OCI-LY1 (cell line): ENCODE results near the gene MTUS2.

ENCODE experiments used
- EZH2 ChIP-seq: fragments of 200-600 bp; sonication (generic), shearing (Covaris generic); IDR thresholded peaks from 2 replicates; pipeline ENCODE4 v1.8.0; 2017; ENCODE audit warnings: borderline replicate concordance, mixed run types, mild to moderate bottlenecking, antibody characterized with exemption, low read length, moderate library complexity, mixed read lengths
- TF ChIP-seq, protein P1 (sequence below): fragments of 200-600 bp; sonication (generic), shearing (Covaris generic); IDR thresholded peaks from 2 replicates; pipeline ENCODE4 v1.5.1; 2017; ENCODE audit warnings: mild to moderate bottlenecking, antibody characterized with exemption, low read length, moderate library complexity, mixed read lengths

DNA sequence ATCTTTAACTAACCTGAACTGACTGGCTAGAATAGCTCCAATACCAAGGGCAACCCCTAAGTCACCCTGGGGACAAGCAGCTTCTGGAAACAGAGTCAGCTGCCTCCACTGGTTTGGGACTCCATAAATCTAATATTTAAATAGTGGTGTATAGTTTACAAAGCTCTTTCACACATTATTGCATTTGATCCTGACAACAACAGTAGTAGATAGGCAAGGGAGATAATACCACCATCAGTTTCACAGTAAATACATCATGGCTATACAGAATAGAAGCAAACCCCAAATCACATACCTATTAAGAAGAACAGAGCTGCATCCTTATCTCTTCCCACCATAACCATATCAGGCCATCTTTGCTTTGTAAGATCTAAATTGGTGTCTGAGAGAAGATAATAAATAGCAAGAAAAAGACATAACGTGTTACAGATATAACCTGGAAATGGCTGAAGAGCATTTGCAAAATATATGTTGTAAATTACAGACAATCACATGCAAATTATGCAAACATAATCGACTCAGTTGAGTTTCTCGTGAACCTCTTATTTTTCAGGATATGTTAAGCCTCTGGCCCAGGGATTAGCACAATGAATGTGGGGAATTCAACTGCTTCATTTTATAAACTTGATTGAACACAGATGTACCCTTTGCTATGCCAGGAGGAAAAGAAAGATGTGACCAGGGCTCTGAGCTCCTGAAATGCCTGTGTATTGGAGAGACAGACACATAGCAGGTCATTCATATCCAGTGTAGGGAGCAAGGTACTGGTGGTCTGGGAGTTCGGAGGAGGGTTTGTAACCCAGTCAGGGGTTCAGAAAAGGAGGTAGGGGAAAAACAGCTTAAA is 632.9 kb downstream of the MTUS2 start:
- TF ChIP-seq, protein P1, sequence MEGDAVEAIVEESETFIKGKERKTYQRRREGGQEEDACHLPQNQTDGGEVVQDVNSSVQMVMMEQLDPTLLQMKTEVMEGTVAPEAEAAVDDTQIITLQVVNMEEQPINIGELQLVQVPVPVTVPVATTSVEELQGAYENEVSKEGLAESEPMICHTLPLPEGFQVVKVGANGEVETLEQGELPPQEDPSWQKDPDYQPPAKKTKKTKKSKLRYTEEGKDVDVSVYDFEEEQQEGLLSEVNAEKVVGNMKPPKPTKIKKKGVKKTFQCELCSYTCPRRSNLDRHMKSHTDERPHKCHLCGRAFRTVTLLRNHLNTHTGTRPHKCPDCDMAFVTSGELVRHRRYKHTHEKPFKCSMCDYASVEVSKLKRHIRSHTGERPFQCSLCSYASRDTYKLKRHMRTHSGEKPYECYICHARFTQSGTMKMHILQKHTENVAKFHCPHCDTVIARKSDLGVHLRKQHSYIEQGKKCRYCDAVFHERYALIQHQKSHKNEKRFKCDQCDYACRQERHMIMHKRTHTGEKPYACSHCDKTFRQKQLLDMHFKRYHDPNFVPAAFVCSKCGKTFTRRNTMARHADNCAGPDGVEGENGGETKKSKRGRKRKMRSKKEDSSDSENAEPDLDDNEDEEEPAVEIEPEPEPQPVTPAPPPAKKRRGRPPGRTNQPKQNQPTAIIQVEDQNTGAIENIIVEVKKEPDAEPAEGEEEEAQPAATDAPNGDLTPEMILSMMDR = no peak
- no peak for TF ChIP-seq EZH2
